Stimulated activated CD4-positive, alpha-beta T cell treated with anti-CD3 and anti-CD28 coated beads, Interleukin-4, amount 100 ng/mL, for 4 hours (primary cell): ENCODE data around the gene DYDC1.
"Not testable (repeated sequence)": the region's sequence is repeated elsewhere in the genome, so short reads cannot be mapped to it uniquely, and the experiment has no call there.

ENCODE experiments used
- DNase-seq, 2 experiments: peaks; one replicate each; pipeline ENCODE4 v3.0.0-alpha.2; 2020

DYDC1 gene

GRCh38 chr10:80333983-80334382 is 22.6 kb downstream of the DYDC1 start:
- DNase-seq: no peak

- no peak for DNase-seq
These were observed 31.6 kb downstream of the DYDC1 start for GRCh38 chr10:80324891-80325364.

GRCh38 chr10:80324086-80324485 is 32.5 kb downstream of the DYDC1 start:
- no peak for DNase-seq

- DNase-seq: no peak
These were observed 33.2 kb downstream of the DYDC1 start for GRCh38 chr10:80323311-80323710.

- DNase-seq: no peak
These were observed 33.8 kb downstream of the DYDC1 start for GRCh38 chr10:80322711-80323110.

- no peak for DNase-seq
These were observed 34.4 kb downstream of the DYDC1 start for GRCh38 chr10:80322158-80322557.

GRCh38 chr10:80321183-80321582 is 35.4 kb downstream of the DYDC1 start:
- DNase-seq: no peak

- DNase-seq: no peak
These were observed 36.2 kb downstream of the DYDC1 start for GRCh38 chr10:80320377-80320776.

- DNase-seq: no peak
These were observed 36.7 kb downstream of the DYDC1 start for GRCh38 chr10:80319725-80320290.

- DNase-seq: no peak
These were observed 37.2 kb downstream of the DYDC1 start for GRCh38 chr10:80319318-80319717.

GRCh38 chr10:80318742-80319141 is 37.8 kb downstream of the DYDC1 start:
- DNase-seq: no peak

GRCh38 chr10:80315391-80315790 is 41.2 kb downstream of the DYDC1 start:
- no peak for DNase-seq

- no peak for DNase-seq
These were observed 43.0 kb downstream of the DYDC1 start for GRCh38 chr10:80313523-80313922.

- not testable (repeated sequence) for DNase-seq
These were observed 50.6 kb downstream of the DYDC1 start for GRCh38 chr10:80305989-80306388.

GRCh38 chr10:80296942-80297341 is 59.6 kb downstream of the DYDC1 start:
- DNase-seq: no peak

- DNase-seq: no peak
These were observed 63.8 kb downstream of the DYDC1 start for GRCh38 chr10:80292607-80293239.

- no peak for DNase-seq
These were observed 65.9 kb downstream of the DYDC1 start for GRCh38 chr10:80290474-80291220.

- DNase-seq: no peak
These were observed 66.9 kb downstream of the DYDC1 start, which contains the start of gene MAT1A for GRCh38 chr10:80289451-80290287. TSS of gene MAT1A (minus strand) at chr10:80289658. CDS start at chr10:80289423, 235 bp downstream.

- DNase-seq: no peak
These were observed 67.7 kb downstream of the DYDC1 start for GRCh38 chr10:80288849-80289248.
